ENCODE data around the gene ERICH2. TPM values are rescaled to one million over a fixed set of nuclear protein-coding genes. Genes with fewer than 3 reads are reported as not detected.

Gene ERICH2
- polyA plus RNA-seq, 1 experiment = not detected

DNA sequence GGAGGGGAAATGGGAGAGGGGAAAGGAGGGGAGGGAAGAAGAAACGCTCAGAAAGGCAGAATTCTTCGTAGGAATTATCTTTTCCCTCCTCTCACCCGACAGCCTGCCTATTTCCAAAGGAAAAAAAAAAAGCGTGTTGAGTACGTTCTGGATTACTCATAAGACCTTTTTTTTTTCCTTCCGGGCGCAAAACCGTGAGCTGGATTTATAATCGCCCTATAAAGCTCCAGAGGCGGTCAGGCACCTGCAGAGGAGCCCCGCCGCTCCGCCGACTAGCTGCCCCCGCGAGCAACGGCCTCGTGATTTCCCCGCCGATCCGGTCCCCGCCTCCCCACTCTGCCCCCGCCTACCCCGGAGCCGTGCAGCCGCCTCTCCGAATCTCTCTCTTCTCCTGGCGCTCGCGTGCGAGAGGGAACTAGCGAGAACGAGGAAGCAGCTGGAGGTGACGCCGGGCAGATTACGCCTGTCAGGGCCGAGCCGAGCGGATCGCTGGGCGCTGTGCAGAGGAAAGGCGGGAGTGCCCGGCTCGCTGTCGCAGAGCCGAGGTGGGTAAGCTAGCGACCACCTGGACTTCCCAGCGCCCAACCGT lies 46.4 kb downstream of the ERICH2 start, which contains the start of gene GAD1:
Gene GAD1 (plus strand): TSS at position 384 of the 589 bp plus-strand sequence. CDS start 1,705 bp downstream, outside the sequence.
- Histone ChIP-seq H3K4me3 (ENCODE audit: low read depth, low read length) (peak within 1 kb of the TSS; percentile 50), H3K27me3 (ENCODE audit: control insufficient read depth, insufficient read depth, low read length) (peaks cover 87% of the 10 kb centered on the region), H3K9me3 (ENCODE audit: control insufficient read depth, insufficient read depth, low read length) (no peaks in the 10 kb centered on the region; the same call in 1 of the 2 replicates), H3K27ac (ENCODE audit: low read depth, low read length) (no peak within 1 kb of the TSS)
- CTCF ChIA-PET = interaction anchor here (0.6 to 12.6 kb wide), 20 partner anchors 9 to 1708 kb away, joined by 3 to 160 read pairs (median 4); partner anchors contain the start of gene ERICH2
- no peak for DNase-seq (ENCODE audit: low read depth, low spot score)
- POLR2A ChIA-PET = interaction anchor here (0.6 kb wide), 1 partner anchor 286 kb away, joined by 3 read pairs; no protein-coding TSS in a partner anchor
- TF ChIP-seq, protein P1, sequence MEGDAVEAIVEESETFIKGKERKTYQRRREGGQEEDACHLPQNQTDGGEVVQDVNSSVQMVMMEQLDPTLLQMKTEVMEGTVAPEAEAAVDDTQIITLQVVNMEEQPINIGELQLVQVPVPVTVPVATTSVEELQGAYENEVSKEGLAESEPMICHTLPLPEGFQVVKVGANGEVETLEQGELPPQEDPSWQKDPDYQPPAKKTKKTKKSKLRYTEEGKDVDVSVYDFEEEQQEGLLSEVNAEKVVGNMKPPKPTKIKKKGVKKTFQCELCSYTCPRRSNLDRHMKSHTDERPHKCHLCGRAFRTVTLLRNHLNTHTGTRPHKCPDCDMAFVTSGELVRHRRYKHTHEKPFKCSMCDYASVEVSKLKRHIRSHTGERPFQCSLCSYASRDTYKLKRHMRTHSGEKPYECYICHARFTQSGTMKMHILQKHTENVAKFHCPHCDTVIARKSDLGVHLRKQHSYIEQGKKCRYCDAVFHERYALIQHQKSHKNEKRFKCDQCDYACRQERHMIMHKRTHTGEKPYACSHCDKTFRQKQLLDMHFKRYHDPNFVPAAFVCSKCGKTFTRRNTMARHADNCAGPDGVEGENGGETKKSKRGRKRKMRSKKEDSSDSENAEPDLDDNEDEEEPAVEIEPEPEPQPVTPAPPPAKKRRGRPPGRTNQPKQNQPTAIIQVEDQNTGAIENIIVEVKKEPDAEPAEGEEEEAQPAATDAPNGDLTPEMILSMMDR (IDR thresholded peaks at IDR 0.05; ENCODE audit: low read depth, low read length) = no peak

GRCh38 chr2:170817093-170818035 lies 47.2 kb downstream of the ERICH2 start:
- H3K27me3 ChIP-seq (ENCODE audit: control insufficient read depth, insufficient read depth, low read length) = peaks cover 95% of the 10 kb centered on the region
- TF ChIP-seq, protein P1 (IDR thresholded peaks at IDR 0.05; ENCODE audit: low read depth, low read length) = no peak
- ChIA-PET POLR2A (interaction anchor here (0.6 kb wide), 1 partner anchor 287 kb away, joined by 3 read pairs; no protein-coding TSS in a partner anchor), CTCF (interaction anchor here (0.6 to 12.6 kb wide), 18 partner anchors 8 to 583 kb away, joined by 3 to 160 read pairs (median 4); partner anchors contain the start of gene ERICH2)
- no peak overlapping the region for H3K27ac ChIP-seq (ENCODE audit: low read depth, low read length)
- peak overlapping the region; percentile 50 for H3K4me3 ChIP-seq (ENCODE audit: low read depth, low read length)
- no peaks in the 10 kb centered on the region; the same call in 1 of the 2 replicates for H3K9me3 ChIP-seq (ENCODE audit: control insufficient read depth, insufficient read depth, low read length)
- DNase-seq (ENCODE audit: low read depth, low spot score) = no peak

DNA sequence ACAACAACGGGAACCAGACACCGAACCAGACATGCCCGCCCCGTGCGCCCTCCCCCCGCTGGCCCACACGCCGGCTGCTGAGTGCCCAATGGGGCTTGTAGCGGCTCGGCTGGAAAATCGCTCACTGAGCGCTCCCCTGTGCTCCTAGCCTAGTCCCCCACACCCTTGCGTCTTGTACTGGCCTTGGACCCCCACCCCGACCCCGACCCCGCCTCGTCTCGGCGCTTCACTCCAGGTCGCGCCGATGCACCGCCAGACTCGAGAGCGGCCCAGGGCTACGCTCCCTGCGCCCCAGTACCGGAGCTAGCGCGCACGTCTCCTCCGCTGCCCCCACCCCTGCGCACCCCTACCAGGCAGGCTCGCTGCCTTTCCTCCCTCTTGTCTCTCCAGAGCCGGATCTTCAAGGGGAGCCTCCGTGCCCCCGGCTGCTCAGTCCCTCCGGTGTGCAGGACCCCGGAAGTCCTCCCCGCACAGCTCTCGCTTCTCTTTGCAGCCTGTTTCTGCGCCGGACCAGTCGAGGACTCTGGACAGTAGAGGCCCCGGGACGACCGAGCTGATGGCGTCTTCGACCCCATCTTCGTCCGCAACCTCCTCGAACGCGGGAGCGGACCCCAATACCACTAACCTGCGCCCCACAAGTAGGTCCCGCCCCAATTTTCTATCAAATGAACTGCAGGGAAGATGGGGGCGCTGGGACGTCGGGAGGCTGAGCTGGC lies 48.0 kb downstream of the ERICH2 start:
- DNase-seq (ENCODE audit: low read depth, low spot score) = no peak
- H3K27me3 ChIP-seq (ENCODE audit: control insufficient read depth, insufficient read depth, low read length) = peaks cover 100% of the 10 kb centered on the region

DNA sequence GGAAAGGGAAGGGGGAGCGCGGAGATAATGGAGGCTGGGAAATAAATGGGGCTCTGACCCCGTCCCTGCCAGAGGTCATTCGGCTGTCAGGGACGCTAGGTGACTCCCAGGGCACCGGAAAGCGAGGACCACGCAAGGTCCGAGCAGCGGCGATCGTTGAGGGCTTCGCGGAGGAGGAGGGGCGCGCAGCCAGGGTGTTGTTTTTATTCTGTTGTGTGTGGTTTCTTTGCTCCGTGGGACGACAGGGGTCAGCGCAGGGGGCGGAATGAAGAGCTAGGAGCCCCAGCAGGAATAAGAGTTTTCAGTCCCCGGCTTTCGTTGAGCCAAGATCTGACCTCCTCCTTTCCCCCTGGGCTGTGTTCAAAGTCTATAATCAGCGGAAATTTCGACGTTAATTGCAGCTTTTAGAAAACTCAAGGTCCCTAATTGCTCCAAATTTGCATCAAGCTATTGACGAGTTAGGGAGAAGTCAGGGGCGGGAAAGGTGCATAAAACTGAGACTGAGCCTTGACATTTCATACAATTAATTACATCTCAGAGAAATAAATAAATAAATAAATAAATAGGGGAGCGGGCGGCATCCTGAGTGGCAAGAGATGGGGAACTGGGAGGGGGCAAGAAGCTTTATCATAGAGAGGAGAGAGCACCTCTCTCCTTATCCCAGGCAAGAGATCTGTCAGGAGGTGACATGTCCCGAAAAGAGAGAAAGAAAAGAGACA lies 48.7 kb downstream of the ERICH2 start:
- no peak for DNase-seq (ENCODE audit: low read depth, low spot score)
- Histone ChIP-seq H3K4me3 (ENCODE audit: low read depth, low read length) (no peak overlapping the region), H3K27me3 (ENCODE audit: control insufficient read depth, insufficient read depth, low read length) (peaks cover 98% of the 10 kb centered on the region), H3K9me3 (ENCODE audit: control insufficient read depth, insufficient read depth, low read length) (peaks cover 4% of the 10 kb centered on the region; the same call in 1 of the 2 replicates), H3K27ac (ENCODE audit: low read depth, low read length) (no peak overlapping the region)
- CTCF ChIA-PET = interaction anchor here (0.7 to 1.4 kb wide), 2 partner anchors 410 to 583 kb away, joined by 5 to 10 read pairs; no protein-coding TSS in a partner anchor
- POLR2A ChIA-PET = no interaction called here
- TF ChIP-seq, protein P1 (IDR thresholded peaks at IDR 0.05; ENCODE audit: low read depth, low read length) = no peak

More for the DNA sequence above, 48.0 kb downstream of the ERICH2 start:
- no peak overlapping the region for H3K27ac ChIP-seq (ENCODE audit: low read depth, low read length)
- CTCF ChIA-PET = interaction anchor here (0.7 to 1.4 kb wide), 2 partner anchors 409 to 582 kb away, joined by 5 to 10 read pairs; no protein-coding TSS in a partner anchor
- peaks cover 2% of the 10 kb centered on the region; the same call in 1 of the 2 replicates for H3K9me3 ChIP-seq (ENCODE audit: control insufficient read depth, insufficient read depth, low read length)
- TF ChIP-seq, protein P1 (IDR thresholded peaks at IDR 0.05; ENCODE audit: low read depth, low read length) = no peak
- H3K4me3 ChIP-seq (ENCODE audit: low read depth, low read length) = no peak overlapping the region
- POLR2A ChIA-PET = no interaction called here
